Measurements from ENCODE around the gene SDCBP2.

The SDCBP2 gene

DNA sequence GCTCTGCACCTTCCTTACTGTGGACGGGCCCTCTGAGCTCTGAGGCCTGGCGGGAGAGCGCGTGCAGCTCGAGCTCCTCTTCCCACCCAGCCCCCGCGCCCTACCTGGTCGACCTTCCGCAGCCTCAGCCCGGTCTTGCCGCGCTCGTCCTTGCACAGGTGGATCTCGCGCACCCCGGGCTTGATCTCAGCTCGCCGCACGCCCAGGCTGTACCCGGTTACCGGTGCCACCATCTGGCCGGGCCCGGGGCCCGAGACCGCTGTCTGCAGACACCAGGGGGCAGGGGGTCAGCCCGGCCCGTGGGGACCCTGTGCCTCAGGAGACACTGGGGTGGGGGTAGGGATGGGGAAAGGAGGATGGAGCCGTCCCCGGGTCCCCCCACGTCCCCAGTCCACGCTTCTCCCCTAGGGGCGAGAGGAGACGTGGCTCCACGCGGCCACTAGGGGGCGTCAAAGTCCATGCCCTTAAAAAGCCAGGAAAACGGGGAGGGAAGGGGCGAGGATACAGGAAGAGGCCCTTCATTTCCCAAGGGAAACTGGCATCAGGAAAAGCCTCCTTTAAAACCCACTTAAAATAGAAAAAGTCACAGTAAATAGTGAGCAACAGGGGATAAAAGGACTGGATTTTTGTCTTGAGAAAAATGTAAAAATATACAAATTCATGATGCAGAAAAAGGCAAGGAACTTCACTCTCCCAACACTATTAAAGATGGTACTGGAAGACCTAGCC lies 15.5 kb downstream of the SDCBP2 start:
- DNase-seq (ENCODE audit: low read depth, low spot score): no peak

DNA sequence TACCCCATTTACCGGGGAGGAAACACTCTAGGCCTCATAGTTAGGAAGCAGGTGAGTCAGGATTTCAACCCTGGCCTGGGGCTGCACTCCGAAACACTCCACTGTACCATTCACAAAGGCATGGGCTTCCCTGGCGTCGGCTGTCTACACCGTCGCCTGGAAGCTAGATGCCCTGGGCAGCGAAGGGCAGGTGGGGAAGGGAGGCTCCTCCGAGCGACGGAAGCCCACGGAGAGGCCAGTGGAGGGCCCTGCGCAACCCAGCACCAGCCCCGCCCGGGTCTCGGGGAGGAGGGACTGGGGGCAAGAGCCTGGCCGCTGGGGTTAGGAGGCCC lies 16.1 kb downstream of the SDCBP2 start:
- DNase-seq (ENCODE audit: low read depth, low spot score): no peak

DNA sequence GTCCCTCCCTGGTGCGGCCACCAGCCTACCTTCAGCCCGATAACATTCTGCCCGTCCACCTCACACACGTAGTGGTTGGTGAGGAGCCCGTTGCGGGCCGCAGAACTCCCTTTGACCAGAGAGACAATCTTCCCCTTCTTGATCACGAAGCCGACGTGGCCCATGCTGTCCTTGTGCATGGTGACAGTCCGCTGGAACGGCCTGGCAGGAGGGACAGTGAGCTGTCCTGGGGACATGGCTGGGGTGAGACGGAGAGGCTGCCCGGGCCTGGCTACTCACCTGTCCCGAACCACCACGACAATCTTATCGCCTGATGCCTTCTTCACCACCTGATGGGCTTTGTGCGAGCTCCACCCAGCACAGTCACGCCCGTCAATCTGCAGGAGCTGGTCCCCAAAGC lies 16.6 kb downstream of the SDCBP2 start:
- no peak for DNase-seq (ENCODE audit: low read depth, low spot score)

DNA sequence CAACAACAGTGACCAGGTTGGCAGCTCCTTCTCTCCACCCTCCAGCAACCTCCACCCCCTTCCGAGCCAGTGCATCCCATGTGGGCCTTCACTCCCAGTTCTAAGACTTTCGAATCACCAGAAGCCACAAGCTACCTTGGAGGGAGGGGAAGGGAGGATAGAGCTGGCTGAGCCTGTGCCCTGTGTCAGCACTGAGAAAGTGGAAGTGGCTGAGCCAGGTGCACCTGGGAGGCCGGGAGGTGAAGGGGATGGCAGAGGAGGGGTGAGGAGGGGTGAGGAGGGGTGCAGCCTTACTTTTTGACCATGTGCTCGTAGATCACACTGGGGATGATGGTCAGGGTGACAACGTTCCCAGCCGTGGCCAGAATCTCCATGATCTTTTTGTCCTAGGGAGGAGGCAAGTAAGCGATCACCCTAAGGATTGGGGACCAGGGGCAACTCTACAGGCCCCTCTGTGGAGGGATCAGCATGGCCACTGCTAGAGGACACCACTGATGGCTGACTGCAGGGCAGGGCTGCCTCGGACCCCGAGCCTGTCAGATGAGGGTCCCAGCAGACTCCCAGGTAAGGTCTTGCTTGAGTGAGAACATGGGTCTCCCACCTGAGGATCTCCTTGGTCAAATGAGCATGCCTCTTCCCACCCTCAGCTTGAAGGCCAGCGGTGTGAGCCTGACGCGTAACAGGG lies 18.3 kb downstream of the SDCBP2 start:
- DNase-seq (ENCODE audit: low read depth, low spot score): no peak

DNA sequence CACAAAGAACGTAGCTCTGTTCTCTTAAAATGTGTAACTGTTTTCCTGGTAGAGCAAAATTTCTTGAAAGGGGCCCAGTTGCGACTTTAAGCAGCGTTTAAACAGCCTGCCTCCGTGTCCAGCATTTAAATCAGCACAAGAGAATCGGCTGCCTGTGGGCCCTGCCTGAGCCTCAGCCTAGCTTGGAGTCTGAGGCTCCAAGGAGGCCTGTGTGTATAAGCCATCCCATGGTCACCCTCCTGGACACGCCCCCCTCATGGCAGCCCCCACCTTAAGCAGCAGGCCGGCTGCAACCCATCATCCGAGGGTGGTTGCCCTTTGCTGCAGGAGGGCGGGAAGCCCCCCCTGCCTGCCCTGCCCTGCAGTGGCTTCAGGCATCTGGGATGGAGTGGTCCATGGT lies 18.9 kb downstream of the SDCBP2 start:
- DNase-seq (ENCODE audit: low read depth, low spot score): no peak

DNA sequence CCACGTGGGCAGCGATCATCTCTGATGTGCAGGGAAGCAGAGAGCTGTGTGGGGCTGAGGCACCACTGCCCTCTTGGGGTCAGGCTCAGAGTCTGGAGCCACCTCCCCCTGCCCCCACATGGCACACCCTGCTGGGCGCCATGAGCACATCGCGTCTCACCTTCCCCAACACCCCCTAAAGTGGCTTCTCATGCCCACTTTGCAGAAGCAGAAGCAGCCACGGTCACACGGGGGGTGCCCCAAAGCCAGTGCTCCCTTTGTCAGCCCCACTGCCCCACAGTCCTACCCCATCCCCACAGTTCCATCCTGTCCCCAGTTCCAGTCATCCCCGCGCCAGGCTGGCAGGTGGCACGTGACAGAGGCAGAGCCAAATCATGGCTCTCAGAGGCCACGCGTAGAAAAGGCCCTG lies 19.5 kb downstream of the SDCBP2 start:
- no peak for DNase-seq (ENCODE audit: low read depth, low spot score)

DNA sequence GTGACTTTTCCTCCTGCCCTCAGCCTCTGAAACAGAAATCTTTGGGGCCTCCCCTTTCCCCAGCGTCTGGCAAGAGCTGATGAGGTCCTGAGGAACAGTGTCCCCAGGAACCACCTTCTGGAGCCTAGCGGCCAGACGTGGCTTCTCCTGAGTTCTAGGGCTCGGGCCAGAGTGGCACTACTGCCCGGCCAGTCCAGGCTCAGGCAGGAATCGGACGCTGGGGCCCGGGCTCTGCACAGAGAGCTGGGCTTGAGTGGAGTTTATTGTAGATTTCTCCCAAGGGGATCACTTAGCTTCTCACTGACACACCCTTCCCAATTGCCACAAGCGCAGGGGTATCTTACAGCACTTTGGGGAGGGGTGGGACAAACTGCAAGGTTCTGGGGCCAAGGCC lies 20.2 kb downstream of the SDCBP2 start:
- no peak for DNase-seq (ENCODE audit: low read depth, low spot score)

DNA sequence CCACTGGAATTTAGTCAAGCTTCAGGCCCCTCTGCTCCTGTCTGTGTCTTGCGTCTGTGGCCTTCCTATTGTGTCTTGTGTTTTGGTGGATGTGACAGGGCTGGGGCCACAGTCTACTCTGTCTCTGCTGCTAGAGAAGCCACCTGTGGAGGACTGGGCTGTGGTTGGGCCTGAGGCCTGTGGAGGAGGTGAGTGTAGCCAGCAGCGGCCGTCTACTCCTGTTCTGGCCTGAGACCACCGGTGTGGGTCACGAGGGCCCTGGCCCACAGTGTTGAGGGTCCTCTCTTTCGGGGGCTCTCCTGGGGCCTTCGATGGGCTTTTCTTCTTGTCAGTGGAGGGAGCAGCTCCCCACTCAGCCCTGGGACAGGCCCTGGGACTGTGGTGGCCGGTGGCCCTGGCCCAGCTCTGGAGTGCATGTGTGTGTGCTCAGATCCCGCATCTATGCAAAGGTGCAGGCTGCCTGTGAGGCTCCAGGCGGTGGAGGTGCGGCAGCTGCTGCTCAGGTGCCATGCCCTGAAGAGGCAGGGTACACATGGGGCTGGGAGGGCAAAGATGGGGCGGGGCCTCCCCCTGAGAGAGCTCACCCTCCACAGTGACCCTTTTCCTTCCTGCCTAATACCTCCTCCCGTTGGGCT lies 20.8 kb downstream of the SDCBP2 start:
- no peak for DNase-seq (ENCODE audit: low read depth, low spot score)

DNA sequence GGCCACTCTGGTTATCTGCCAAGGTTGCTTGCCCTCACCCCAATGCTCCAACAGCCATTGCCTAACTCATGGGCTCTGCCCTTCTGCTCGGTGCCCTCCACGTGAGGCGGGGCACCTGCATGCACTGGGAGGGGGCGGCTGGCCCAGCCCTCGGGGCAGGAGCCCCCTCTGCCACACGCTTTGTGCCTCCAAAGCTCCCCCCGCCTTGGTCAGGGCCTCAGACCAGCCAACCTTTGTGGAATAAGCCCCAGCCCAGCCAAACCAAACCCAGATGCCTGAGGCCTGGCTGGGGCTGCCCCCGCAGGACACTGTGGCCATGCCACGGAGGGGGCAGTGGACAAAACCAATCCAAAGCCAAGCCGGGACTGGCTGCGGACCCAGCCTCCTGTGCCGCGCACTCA lies 21.4 kb downstream of the SDCBP2 start:
- DNase-seq (ENCODE audit: low read depth, low spot score): no peak

DNA sequence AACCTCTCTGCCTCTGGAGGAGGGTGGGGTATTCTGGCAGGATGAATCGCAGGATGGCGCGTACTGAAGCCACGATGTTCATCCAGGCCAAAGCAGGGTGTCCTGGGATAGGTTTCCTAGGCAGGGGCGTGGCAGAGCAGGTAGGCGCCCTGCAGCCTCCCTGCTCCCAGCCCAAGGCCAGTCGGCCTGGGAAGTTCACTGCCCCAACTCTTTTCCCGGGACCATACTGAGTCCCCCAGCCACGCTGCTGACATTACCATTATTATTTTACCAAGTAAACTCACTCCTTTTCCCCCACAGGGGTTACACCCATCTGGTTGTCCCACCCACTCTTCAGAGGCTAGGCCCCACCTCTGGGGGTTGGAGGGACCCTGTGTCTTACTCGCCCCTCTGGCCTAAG lies 21.8 kb downstream of the SDCBP2 start:
- DNase-seq (ENCODE audit: low read depth, low spot score): no peak

DNA sequence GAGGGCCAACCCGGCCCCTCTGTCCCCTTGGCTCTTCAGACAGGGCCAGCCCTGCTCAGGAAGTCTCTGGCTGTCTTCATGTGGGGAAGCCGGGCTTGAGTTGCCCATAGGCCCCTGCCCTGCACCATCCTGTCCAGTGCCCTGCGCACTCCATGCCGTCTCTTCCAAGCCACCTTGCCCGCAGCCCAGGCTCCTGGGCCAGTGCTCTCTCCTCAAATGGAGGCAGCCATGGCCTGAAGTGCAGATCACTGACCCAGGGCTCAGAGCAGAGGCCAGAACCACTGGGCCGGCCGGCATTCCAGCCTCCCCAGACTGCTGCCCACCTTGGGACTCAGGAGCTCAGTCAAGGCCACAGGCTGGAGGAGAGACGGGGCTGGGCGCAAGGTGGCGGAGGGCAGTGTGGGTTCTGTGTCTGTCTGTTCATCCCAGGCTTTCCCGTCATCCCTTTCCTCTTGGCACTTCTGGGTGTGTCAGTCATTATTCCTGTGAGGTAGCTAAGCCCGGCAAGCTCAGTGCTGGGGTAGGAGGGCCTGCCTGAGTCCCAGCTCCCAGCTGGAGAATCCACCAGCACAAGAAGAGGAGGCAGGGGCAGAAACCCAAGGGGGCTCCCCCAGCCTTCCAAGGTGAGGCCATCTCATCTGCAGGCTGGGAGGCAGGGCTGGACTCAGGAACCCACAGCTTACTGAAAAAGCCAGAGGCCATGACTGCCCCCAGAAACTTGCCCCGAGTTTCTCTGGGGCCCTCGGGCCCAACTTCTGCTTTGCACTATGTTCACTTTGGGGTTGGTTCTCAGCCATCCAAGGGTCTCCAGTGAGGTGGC lies 22.4 kb downstream of the SDCBP2 start:
- DNase-seq (ENCODE audit: low read depth, low spot score): no peak

DNA sequence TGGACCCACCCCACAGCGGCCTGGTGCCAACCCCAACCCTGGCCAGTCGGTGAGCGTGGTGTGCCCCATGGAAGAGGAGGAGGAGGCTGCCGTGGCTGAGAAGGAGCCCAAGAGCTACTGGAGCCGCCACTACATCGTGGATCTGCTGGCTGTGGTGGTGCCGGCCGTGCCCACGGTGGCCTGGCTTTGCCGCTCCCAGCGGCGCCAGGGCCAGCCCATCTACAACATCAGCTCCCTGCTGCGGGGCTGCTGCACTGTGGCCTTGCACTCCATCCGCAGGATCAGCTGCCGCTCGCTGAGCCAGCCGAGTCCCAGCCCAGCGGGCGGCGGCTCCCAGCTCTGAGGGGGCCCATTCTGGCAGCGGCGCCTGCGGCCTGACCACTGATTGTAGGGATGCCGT lies 23.2 kb downstream of the SDCBP2 start:
- DNase-seq (ENCODE audit: low read depth, low spot score): no peak

DNA sequence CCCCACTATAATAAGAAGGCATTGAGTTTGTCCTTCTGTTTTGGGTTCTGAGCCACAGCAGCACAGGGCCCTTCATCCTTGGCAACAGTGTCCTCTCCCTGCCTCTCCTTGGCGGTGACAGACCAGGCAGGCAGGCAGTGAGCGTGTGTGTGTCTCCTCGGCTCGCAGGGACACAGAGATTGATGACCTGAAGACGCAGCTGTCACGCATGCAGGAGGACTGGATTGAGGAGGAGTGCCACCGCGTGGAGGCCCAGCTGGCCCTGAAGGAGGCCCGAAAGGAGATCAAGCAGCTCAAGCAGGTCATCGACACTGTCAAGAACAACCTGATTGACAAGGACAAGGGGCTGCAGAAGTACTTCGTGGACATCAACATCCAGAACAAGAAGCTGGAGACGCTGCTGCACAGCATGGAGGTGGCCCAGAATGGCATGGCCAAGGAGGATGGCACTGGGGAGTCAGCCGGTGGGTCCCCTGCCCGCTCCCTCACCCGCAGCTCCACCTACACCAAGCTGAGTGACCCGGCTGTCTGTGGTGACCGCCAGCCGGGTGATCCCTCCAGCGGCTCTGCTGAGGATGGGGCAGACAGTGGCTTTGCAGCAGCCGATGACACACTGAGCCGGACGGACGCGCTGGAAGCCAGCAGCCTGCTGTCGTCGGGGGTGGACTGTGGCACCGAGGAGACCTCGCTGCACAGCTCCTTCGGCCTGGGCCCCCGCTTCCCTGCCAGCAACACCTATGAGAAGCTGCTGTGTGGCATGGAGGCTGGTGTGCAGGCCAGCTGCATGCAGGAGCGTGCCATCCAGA lies 24.0 kb downstream of the SDCBP2 start:
- no peak for DNase-seq (ENCODE audit: low read depth, low spot score)

DNA sequence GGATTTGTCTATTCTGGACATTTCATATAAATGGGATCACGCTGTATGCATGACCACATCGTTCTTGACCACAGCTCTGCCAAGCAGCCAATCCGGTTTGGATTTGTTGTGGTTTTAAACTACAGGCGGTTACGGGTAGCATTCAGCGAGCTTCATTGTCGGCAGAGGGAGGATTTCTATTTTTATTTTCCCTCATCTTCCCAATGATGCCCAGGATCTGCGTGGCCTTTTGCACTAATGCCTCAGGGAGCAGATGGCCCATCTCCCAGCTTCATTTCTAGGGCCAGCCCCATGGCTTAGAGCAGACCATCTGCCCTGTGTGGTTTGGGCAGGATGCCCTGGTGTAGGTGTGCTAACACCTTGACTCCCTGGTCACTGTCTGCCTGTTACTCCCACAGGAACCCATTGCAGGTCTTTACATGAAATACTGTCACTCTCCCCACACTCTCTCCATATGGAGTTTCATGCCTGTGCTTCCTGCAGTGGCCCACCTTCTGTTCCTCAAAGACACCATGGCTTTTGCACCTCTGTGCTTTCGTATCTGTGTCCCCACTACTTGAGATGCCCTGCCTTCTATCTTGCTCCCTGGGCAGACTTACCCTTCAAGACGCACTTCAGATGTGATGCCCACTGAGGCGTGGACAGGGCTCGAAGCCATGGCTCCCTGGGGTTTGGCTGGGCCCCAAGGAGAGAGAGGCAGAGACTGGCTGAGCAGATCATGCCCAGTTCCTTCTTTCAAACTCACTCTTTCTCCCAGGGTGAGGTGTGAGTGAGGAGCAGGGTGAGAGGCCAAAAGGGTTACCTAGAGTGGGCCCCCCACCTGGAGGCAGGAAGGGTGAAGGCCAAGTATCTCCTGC lies 26.0 kb downstream of the SDCBP2 start:
- DNase-seq (ENCODE audit: low read depth, low spot score): no peak

DNA sequence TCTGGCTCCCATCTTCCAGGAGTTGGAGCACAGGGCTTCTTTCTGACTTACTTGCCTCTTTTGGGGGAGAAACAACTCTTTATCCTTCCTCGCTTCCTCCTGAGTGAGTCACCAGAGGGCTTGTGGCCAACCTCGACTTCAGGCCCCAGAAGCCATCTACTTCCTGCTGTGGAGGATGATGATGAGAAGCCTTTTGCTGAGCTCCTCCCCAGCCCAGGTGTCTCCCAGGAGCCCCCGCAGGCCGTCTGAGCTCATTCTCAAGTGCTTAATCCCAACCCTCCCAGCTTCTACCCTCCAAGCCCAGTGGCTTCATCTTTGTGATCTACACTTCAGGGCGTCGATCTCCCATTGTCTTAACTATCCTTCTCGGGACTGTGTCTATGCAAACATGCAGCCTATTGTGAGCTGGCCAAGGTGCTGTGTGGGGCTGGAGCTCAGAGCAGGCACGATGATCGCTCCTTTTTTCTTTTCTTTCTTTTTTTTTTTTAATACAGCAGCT lies 27.9 kb downstream of the SDCBP2 start:
- DNase-seq (ENCODE audit: low read depth, low spot score): no peak

DNA sequence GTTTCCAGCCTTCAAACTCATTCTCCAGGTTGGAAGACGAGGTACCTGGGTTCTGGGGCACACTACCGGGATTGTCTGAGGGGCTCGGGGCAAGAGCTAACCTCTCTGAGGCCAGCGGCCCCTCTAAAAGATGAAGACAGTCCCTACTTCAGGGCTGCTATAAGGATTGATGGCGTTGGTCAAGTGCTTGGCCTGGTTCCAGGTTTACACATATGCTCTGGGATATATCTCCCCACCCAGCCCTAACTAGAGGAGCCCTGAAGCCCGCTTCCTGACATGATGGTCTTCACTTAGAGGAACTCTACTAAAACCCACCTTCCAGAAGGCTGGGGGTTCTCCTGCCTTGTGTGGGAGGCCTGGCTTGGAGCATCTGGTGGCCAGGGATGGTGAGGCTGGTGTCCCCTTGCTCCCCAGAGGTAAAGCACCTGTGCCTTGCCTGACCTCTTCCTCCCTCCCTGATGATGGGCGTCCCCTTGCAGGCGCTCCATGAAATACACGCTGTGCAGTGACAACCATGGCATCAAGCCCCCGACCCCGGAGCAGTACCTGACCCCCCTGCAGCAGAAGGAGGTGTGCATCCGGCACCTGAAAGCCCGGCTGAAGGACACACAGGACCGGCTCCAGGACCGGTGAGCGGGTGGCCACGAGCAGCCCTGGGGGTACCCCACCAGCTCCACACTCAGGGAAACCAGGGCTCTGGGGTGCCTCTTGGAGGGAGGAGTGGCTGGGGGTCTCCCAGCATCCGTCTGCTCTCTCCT lies 28.7 kb downstream of the SDCBP2 start:
- no peak for DNase-seq (ENCODE audit: low read depth, low spot score)

DNA sequence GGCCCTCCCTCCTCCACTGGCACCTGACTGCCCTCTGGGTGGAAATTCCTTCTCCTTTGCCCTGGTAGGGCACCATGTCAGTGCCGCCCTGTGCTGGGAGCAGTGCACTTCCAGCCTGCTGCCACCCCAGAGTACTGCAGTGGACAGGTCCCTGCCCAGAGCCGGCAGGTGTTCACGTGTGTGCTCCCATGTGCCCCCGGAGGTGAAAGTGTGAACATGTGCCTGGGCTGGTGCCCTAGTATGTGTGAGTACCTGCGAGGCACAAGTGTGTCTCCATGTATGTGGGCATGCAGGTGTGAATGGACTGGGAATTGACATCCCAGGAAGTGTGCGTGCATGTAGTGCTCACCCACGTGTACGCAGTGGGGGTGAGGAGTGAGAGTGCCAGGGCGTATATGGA lies 29.4 kb downstream of the SDCBP2 start:
- DNase-seq (ENCODE audit: low read depth, low spot score): no peak

DNA sequence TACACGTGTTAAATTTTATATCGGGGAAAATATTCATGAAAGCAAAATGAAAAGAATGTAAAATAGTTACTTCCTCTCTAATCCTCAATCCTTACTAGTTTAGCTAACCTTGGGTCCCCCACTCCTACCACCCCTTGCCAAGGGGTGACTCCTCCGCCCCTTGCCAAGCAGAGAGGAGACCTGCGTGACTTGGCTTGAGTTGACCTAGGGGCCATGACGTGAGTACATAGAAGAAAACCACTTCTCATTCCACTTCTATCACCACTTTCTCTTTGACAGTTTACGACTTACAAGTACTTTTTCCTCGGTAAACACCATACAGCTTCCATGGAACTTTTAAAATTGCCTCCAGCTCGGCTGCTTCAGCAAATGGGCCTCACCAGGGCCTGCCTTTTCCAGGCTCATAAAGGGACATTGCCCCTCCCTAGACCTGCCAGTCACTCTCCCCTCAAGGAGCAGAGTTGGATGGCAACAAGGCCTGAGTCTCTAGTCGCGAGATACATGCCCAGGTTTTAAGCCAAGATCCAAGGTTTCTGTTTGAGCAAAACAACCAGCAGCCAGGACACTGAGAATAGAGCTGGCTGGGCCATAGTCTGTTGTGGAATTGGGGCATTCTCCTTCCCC lies 29.9 kb downstream of the SDCBP2 start:
- no peak for DNase-seq (ENCODE audit: low read depth, low spot score)

DNA sequence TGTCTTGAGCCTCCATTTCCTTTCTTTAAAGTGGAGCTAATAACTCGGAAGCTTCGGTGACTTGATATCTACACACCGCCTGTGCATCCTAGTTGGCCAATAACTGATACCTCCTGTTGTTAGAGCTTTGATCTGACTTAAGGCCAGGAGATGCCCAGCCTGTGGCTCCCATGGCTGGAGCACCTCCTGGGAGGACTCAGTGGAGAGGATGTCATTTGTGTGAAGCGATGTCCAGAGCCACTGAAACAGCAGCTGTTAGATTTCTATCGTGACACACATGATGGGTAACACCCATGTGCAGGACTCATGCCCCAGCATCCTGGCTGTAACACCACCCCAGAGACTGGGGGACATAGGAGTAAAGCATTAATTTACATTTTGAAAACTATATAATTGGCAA lies 30.8 kb downstream of the SDCBP2 start:
- DNase-seq (ENCODE audit: low read depth, low spot score): no peak
